ENCODE data around the gene ACTN4. TPM values are rescaled to one million over a fixed set of nuclear protein-coding genes. Genes with fewer than 3 reads are reported as not detected.
A peak's percentile ranks its signal among the peaks of the same experiment; 100 is the strongest.

Gene ACTN4
- total and polyA plus RNA-seq, 2 experiments from 2014 or later = 68.9 to 427 TPM

DNA sequence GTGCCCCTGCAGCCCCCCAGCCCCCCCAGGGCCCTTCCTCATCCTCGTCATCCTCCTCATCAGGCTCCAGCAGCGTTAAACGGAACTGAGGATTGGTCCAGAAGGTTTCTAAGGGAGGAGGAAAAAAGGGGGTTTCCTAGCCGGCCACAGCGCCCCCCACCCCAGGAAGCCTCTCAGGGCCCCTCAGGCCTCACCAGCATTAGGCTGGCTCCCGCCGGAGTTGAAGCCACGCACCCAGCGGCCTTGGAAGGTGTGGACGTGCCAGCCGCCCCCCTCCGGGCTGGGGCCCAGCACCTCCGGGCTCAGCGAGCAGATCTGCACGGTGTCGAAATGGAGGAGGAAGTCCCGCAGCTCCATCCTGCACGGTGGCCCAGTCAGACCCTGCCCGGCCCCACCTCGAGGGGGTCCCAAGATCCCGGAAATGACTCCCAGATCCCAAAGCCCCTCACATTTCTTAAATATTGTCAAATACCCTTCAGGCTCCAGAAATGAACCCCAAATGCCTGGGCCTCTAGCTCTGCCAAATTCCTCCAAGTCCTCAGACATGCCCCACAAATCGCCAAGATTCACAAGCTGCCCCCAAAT, 89.9 kb downstream of the ACTN4 start (continued):
- TF ChIP-seq EZH2phosphoT487 (IDR thresholded peaks at IDR 0.05; ENCODE audit: unreplicated experiment) = no peak
- no peak for TF ChIP-seq ZNF114 (CRISPR knock-in tag; IDR thresholded peaks at IDR 0.05)
- no peak for TF ChIP-seq ZNF331 (CRISPR knock-in tag; IDR thresholded peaks at IDR 0.05; ENCODE audit: low read depth)
- TF ChIP-seq, protein P1, sequence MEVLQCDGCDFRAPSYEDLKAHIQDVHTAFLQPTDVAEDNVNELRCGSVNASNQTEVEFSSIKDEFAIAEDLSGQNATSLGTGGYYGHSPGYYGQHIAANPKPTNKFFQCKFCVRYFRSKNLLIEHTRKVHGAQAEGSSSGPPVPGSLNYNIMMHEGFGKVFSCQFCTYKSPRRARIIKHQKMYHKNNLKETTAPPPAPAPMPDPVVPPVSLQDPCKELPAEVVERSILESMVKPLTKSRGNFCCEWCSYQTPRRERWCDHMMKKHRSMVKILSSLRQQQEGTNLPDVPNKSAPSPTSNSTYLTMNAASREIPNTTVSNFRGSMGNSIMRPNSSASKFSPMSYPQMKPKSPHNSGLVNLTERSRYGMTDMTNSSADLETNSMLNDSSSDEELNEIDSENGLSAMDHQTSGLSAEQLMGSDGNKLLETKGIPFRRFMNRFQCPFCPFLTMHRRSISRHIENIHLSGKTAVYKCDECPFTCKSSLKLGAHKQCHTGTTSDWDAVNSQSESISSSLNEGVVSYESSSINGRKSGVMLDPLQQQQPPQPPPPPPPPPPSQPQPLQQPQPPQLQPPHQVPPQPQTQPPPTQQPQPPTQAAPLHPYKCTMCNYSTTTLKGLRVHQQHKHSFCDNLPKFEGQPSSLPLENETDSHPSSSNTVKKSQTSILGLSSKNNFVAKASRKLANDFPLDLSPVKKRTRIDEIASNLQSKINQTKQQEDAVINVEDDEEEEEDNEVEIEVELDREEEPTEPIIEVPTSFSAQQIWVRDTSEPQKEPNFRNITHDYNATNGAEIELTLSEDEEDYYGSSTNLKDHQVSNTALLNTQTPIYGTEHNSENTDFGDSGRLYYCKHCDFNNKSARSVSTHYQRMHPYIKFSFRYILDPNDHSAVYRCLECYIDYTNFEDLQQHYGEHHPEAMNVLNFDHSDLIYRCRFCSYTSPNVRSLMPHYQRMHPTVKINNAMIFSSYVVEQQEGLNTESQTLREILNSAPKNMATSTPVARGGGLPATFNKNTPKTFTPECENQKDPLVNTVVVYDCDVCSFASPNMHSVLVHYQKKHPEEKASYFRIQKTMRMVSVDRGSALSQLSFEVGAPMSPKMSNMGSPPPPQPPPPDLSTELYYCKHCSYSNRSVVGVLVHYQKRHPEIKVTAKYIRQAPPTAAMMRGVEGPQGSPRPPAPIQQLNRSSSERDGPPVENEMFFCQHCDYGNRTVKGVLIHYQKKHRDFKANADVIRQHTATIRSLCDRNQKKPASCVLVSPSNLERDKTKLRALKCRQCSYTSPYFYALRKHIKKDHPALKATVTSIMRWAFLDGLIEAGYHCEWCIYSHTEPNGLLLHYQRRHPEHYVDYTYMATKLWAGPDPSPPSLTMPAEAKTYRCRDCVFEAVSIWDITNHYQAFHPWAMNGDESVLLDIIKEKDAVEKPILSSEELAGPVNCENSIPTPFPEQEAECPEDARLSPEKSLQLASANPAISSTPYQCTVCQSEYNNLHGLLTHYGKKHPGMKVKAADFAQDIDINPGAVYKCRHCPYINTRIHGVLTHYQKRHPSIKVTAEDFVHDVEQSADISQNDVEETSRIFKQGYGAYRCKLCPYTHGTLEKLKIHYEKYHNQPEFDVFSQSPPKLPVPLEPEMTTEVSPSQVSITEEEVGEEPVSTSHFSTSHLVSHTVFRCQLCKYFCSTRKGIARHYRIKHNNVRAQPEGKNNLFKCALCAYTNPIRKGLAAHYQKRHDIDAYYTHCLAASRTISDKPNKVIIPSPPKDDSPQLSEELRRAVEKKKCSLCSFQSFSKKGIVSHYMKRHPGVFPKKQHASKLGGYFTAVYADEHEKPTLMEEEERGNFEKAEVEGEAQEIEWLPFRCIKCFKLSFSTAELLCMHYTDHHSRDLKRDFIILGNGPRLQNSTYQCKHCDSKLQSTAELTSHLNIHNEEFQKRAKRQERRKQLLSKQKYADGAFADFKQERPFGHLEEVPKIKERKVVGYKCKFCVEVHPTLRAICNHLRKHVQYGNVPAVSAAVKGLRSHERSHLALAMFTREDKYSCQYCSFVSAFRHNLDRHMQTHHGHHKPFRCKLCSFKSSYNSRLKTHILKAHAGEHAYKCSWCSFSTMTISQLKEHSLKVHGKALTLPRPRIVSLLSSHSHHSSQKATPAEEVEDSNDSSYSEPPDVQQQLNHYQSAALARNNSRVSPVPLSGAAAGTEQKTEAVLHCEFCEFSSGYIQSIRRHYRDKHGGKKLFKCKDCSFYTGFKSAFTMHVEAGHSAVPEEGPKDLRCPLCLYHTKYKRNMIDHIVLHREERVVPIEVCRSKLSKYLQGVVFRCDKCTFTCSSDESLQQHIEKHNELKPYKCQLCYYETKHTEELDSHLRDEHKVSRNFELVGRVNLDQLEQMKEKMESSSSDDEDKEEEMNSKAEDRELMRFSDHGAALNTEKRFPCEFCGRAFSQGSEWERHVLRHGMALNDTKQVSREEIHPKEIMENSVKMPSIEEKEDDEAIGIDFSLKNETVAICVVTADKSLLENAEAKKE (CRISPR knock-in tag; IDR thresholded peaks at IDR 0.05) = no peak

DNA sequence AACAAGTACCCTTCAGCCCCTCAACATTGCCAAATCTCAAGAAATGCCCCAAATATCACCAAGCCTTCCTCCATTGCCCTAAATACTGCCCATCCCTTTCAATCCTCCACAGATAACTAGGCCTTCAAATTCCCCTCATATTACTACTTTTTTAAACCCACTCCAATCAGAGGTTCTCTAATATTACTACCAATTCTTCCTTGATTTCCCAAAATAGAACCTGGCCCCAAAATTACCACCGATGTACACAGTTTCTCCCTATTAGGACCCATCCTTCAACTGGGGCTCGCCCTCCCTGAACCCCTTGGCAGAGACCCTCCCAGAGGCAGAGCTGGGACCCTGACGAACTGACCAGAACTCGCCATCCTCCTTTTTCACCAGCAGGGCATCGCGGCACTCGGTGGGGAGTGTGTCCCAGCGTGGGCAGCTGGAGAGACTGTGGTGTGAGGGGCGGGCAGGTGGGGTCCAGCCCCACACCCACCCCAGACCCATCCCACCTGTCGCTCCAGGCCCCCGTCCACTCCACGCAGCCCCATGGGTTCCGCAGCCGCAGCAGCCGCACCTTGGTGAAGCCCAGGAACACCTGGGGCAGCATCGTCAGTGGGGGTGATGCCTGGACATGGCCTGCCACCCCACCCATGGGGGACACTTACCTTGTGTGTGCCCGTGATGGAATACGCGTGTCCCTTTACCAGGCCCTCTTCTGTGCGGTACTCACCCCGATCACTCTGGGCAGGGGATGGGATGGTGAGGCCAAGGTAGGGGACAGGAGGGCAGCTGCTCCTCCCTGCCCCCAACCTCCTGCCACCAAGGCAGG, 90.7 kb downstream of the ACTN4 start:
- Histone ChIP-seq H3K4me2 (peak overlapping the region; percentile 67; the same call in 1 of the 2 replicates), H3F3A (replicated peaks; ENCODE audit: low read depth) (no peaks in the 10 kb centered on the region; the same call in 1 of the 2 replicates), H3K79me2 (replicated peaks; ENCODE audit: insufficient read depth) (no peaks in the 10 kb centered on the region), H3K9me2 (ENCODE audit: insufficient read depth) (no peaks in the 10 kb centered on the region), H3K4me3 (no peak overlapping the region; the same call in 1 of the 2 replicates), H3K27ac (ENCODE audit: low read depth) (no peak overlapping the region), H3K36me3 (ENCODE audit: insufficient read depth) (no peaks in the 10 kb centered on the region), H4K20me1 (replicated peaks; ENCODE audit: insufficient read depth) (no peaks in the 10 kb centered on the region), H3K27me3 (ENCODE audit: insufficient read depth) (peaks cover 10% of the 10 kb centered on the region), H3K4me1 (ENCODE audit: insufficient read depth) (peaks cover 13% of the 10 kb centered on the region), H2AFZ (no peak overlapping the region)
- no peaks in the 10 kb centered on the region; the same call in 1 of the 3 replicates for H3K9me3 Mint-ChIP-seq
- H3K27ac Mint-ChIP-seq = no peak overlapping the region
- peaks cover 12% of the 10 kb centered on the region for H3K4me1 Mint-ChIP-seq
- ATAC-seq = no peak
- DNase-seq (ENCODE audit: low spot score) = no peak
- H3K36me3 Mint-ChIP-seq (ENCODE audit: low read depth) = peaks cover 4% of the 10 kb centered on the region; the same call in 1 of the 3 replicates
- peaks cover 38% of the 10 kb centered on the region for H3K27me3 Mint-ChIP-seq (ENCODE audit: insufficient read depth, low read depth, poor library complexity)
- peak overlapping the region; percentile 33; the same call in 1 of the 3 replicates for H3K4me3 Mint-ChIP-seq
- TF ChIP-seq, protein P2, sequence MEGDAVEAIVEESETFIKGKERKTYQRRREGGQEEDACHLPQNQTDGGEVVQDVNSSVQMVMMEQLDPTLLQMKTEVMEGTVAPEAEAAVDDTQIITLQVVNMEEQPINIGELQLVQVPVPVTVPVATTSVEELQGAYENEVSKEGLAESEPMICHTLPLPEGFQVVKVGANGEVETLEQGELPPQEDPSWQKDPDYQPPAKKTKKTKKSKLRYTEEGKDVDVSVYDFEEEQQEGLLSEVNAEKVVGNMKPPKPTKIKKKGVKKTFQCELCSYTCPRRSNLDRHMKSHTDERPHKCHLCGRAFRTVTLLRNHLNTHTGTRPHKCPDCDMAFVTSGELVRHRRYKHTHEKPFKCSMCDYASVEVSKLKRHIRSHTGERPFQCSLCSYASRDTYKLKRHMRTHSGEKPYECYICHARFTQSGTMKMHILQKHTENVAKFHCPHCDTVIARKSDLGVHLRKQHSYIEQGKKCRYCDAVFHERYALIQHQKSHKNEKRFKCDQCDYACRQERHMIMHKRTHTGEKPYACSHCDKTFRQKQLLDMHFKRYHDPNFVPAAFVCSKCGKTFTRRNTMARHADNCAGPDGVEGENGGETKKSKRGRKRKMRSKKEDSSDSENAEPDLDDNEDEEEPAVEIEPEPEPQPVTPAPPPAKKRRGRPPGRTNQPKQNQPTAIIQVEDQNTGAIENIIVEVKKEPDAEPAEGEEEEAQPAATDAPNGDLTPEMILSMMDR (conservative IDR thresholded peaks at IDR 0.05; ENCODE audit: low read depth in 2 of 2) = no peak; a peak in 1 of 4 replicates
- TF ChIP-seq, protein P3, sequence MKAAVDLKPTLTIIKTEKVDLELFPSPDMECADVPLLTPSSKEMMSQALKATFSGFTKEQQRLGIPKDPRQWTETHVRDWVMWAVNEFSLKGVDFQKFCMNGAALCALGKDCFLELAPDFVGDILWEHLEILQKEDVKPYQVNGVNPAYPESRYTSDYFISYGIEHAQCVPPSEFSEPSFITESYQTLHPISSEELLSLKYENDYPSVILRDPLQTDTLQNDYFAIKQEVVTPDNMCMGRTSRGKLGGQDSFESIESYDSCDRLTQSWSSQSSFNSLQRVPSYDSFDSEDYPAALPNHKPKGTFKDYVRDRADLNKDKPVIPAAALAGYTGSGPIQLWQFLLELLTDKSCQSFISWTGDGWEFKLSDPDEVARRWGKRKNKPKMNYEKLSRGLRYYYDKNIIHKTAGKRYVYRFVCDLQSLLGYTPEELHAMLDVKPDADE (IDR thresholded peaks at IDR 0.05) = no peak

Data from GM23338 (cell line).